DND-41 (cell line): ENCODE data around the gene FBXO38.

ENCODE experiments used
- CTCF ChIP-seq: IDR thresholded peaks from 2 replicates; pipeline ENCODE4 v1.5.1; 2012; ENCODE audit warnings: borderline replicate concordance, low read length, moderate library complexity, mild to moderate bottlenecking; ENCODE audit not compliant: poor library complexity, severe bottlenecking; ENCODE audit errors: extremely low read depth
- EZH2 ChIP-seq: IDR thresholded peaks from 3 replicates; pipeline ENCODE4 v1.6.1; 2012; ENCODE audit warnings: borderline replicate concordance, low read depth, mild to moderate bottlenecking, moderate library complexity, low read length, inconsistent platforms; ENCODE audit not compliant: severe bottlenecking

GRCh38 chr5:148446611-148447010 lies 62.9 kb downstream of the FBXO38 start:
- TF ChIP-seq CTCF = no peak
- no peak for TF ChIP-seq EZH2
